GM12878 (cell line): Measurements from ENCODE around the gene SAMD15. TPM values are rescaled to one million over a fixed set of nuclear protein-coding genes. Genes with fewer than 3 reads are reported as not detected.

Experiments used
- ATAC-seq: fragments of 200-7000 bp; cut with Tn5 transposase; 3 replicates; pipeline ENCODE4 v1.9.1; 2020; ENCODE audit warnings: mild to moderate bottlenecking, moderate library complexity
- Bru-seq: library from RNA; stranded (reverse); fragments of 400-500 nt; gene quantifications from one replicate; lab custom pipeline; 2021; lab: Mats Ljungman, UMichigan
- BruChase-seq, 2 experiments: library from RNA; stranded (reverse); fragments of 400-500 nt; gene quantifications; one replicate each; lab custom pipeline; 2021; lab: Mats Ljungman, UMichigan
- BruUV-seq: library from RNA; stranded (reverse); fragments of 400-500 nt; replicated peaks from 2 replicates; lab custom pipeline; 2021; lab: Mats Ljungman, UMichigan
- CTCF ChIA-PET: fragments of 300-600 bp; sonication (Branson Sonifier 250); formaldehyde crosslinking; extraction: SDS; loops from one replicate; lab custom pipeline; 2021; ENCODE audit warnings: inconsistent platforms; lab: Yijun Ruan, JAX
- POLR2A ChIA-PET: fragments of 350-600 bp; formaldehyde crosslinking; extraction: SDS; loops from one replicate; lab custom pipeline; 2021; ENCODE audit warnings: inconsistent platforms; lab: Charles Lee
- RAD21 ChIA-PET: fragments of 300-600 bp; sonication (Branson Sonifier 250); formaldehyde crosslinking; loops from one replicate; lab custom pipeline; 2023; ENCODE audit warnings: antibody characterized with exemption; ENCODE audit not compliant: unreplicated experiment; lab: Charles Lee
- SMC1A ChIA-PET: fragments of 300-600 bp; sonication (Branson Sonifier 250); formaldehyde crosslinking; loops from one replicate; lab custom pipeline; 2023; ENCODE audit not compliant: unreplicated experiment, uncharacterized antibody; lab: Charles Lee
- DNase-seq: peaks from one replicate; pipeline ENCODE4 v3.0.0-alpha.2; 2011; ENCODE audit warnings: low read depth, low spot score
- FAIRE-seq: peaks from 3 replicates; lab custom pipeline; 2011; peaks lifted over from hg19 to GRCh38; lab: Jason Lieb, UNC
- H2AFZ ChIP-seq: 2 replicates; pipeline ENCODE4 v1.6.0; 2011; ENCODE audit warnings: low read depth, low read length, control low read depth; ENCODE audit not compliant: control insufficient read depth
- H3K27ac ChIP-seq: 2 replicates; pipeline ENCODE4 v1.5.1; 2011; ENCODE audit warnings: control low read depth; ENCODE audit not compliant: control insufficient read depth, insufficient read depth
- H3K27me3 ChIP-seq, 2 experiments: replicated peaks in 1 of 2; 2 replicates each; pipeline versions ENCODE4 v1.6.0 to v1.6.1; 2011; ENCODE audit warnings: low read length in 1 of 2; ENCODE audit not compliant: control insufficient read depth in 2 of 2, insufficient read depth in 2 of 2
- H3K36me3 ChIP-seq, 2 experiments: 2 replicates each; pipeline ENCODE4 v1.5.1; 2011; ENCODE audit warnings: low read length in 1 of 2; ENCODE audit not compliant: control insufficient read depth in 2 of 2, insufficient read depth in 2 of 2
- H3K4me1 ChIP-seq: 2 replicates; pipeline ENCODE4 v1.6.1; 2011; ENCODE audit warnings: mild to moderate bottlenecking, low read length, moderate library complexity, mixed read lengths; ENCODE audit not compliant: control insufficient read depth, insufficient read depth
- H3K4me2 ChIP-seq: 2 replicates; pipeline ENCODE4 v1.6.0; 2011; ENCODE audit warnings: control low read depth; ENCODE audit not compliant: control insufficient read depth, insufficient read depth
- H3K4me3 ChIP-seq: fragments of 200-600 bp; sonication (generic); 2 replicates; pipeline ENCODE4 v1.5.1; 2016
- H3K79me2 ChIP-seq: 2 replicates; pipeline ENCODE4 v1.6.0; 2011; ENCODE audit warnings: low read length; ENCODE audit not compliant: control insufficient read depth, insufficient read depth
- H3K9ac ChIP-seq: 2 replicates; pipeline ENCODE4 v1.8.0; 2011; ENCODE audit warnings: low read length, control low read depth, mixed read lengths; ENCODE audit not compliant: control insufficient read depth, insufficient read depth
- H3K9me3 ChIP-seq: replicated peaks from 3 replicates; pipeline ENCODE4 v1.5.1; 2011; ENCODE audit warnings: mild to moderate bottlenecking, low read length; ENCODE audit not compliant: control insufficient read depth, insufficient read depth
- H4K20me1 ChIP-seq: 2 replicates; pipeline ENCODE4 v1.6.0; 2011; ENCODE audit not compliant: control insufficient read depth, insufficient read depth
- ASH2L ChIP-seq: fragments of 300-600, 200-600 bp; sonication (generic); IDR thresholded peaks from 2 replicates; pipeline ENCODE4 v1.6.1; 2017; ENCODE audit warnings: low read depth, mild to moderate bottlenecking, borderline replicate concordance
- BCL11A ChIP-seq: IDR thresholded peaks from 2 replicates; pipeline ENCODE4 v1.6.1; 2011; ENCODE audit warnings: low read depth, low read length
- CHD1 ChIP-seq: IDR thresholded peaks from 2 replicates; pipeline ENCODE4 v1.6.1; 2012; ENCODE audit warnings: low read depth, low read length, improper control_type of control experiment
- CHD2 ChIP-seq: IDR thresholded peaks from 2 replicates; pipeline ENCODE4 v1.6.1; 2011; ENCODE audit warnings: low read depth, low read length, improper control_type of control experiment, borderline replicate concordance
- EZH2 ChIP-seq: IDR thresholded peaks from 2 replicates; pipeline ENCODE4 v1.6.1; 2012; ENCODE audit warnings: low read depth, mild to moderate bottlenecking, control low read depth, inconsistent platforms, low read length, borderline replicate concordance; ENCODE audit not compliant: control insufficient read depth
- GATAD2B ChIP-seq: fragments of 450-650 bp; conservative IDR thresholded peaks from 2 replicates; pipeline ENCODE4 v1.6.1; 2017; ENCODE audit warnings: low read depth, mild to moderate bottlenecking, moderate library complexity
- KLF5 ChIP-seq: fragments of 450-650 bp; IDR thresholded peaks from 2 replicates; pipeline ENCODE4 v1.6.1; 2014; ENCODE audit warnings: mild to moderate bottlenecking; ENCODE audit not compliant: partially characterized antibody
- NBN ChIP-seq: fragments of 450-650 bp; IDR thresholded peaks from 2 replicates; pipeline ENCODE4 v1.6.1; 2016
- PAX8 ChIP-seq: fragments of 450-650 bp; IDR thresholded peaks from 2 replicates; pipeline ENCODE4 v1.6.1; 2017; ENCODE audit warnings: mild to moderate bottlenecking, moderate library complexity
- SMARCA5 ChIP-seq: fragments of 450-650 bp; IDR thresholded peaks from 2 replicates; pipeline ENCODE4 v1.6.1; 2017; ENCODE audit warnings: mild to moderate bottlenecking
- SUPT20H ChIP-seq: IDR thresholded peaks from 2 replicates; pipeline ENCODE4 v1.6.1; 2011; ENCODE audit warnings: low read depth, mild to moderate bottlenecking, low read length, moderate library complexity, borderline replicate concordance; ENCODE audit not compliant: control insufficient read depth
- TCF12 ChIP-seq: IDR thresholded peaks from 2 replicates; pipeline ENCODE4 v1.6.1; 2011; ENCODE audit warnings: low read depth, mild to moderate bottlenecking, low read length
- ZNF207 ChIP-seq: fragments of 450-650 bp; IDR thresholded peaks from 2 replicates; pipeline ENCODE4 v1.6.1; 2014; ENCODE audit warnings: antibody characterized with exemption, mild to moderate bottlenecking, borderline replicate concordance
- ZNF384 ChIP-seq: IDR thresholded peaks from 2 replicates; pipeline ENCODE4 v1.6.1; 2012; ENCODE audit warnings: low read depth, mild to moderate bottlenecking, low read length, improper control_type of control experiment, borderline replicate concordance
- ZZZ3 ChIP-seq: IDR thresholded peaks from 2 replicates; pipeline ENCODE4 v1.6.1; 2011; ENCODE audit warnings: low read depth; ENCODE audit not compliant: control insufficient read depth, insufficient read length
- WGBS: methylation state at CpG from one replicate; pipeline ENCODE4 v1.1.6; 2016; ENCODE audit warnings: low lambda C conversion rate; ENCODE audit not compliant: insufficient replicate concordance, insufficient coverage; ENCODE audit errors: missing lambda C conversion rate; 5-methylcytosine and 5-hydroxymethylcytosine counted together
- in situ Hi-C: fragments of 300-500 bp; cut with MboI; formaldehyde crosslinking; loops from 9 replicates; pipeline ENCODE4 v1.14.3; 2018; ENCODE audit warnings: mixed read lengths
- intact Hi-C: fragments of 100-400 bp; cut with micrococcal nuclease; formaldehyde crosslinking; loops from one replicate; pipeline ENCODE4 v1.14.2; 2022; ENCODE audit not compliant: unreplicated experiment
- long read RNA-seq, 2 experiments: library from polyadenylated mRNA; unstranded; transcript quantifications; one replicate each; pipeline ENCODE4 v2.0.0, GENCODE V29; 2019 to 2020
- polyA minus RNA-seq, 3 experiments: library from RNA; depleted of rRNA, polyadenylated mRNA; stranded (reverse); fragments of >200 nt; gene quantifications; 2 replicates each; pipeline ENCODE4 v1.2.3, GENCODE V29; 2011
- polyA plus RNA-seq, 11 experiments: library from polyadenylated mRNA; depleted of rRNA in 4 of 11; unstranded in 6 of 11; stranded (reverse) in 5 of 11; fragments of >200 nt; fragmentation: Nextera tagmentation in 4 of 11; fragmentation: Illumina TruSeq in 1 of 11; extraction: Ambion mirVana in 4 of 11; extraction: Trizol in 1 of 11; gene quantifications; 1 replicate in 1 of 11; 2 replicates in 10 of 11; pipeline versions ENCODE4 v1.2.1 to v1.2.3, GENCODE V29; 2011 to 2016; ENCODE audit warnings: inconsistent platforms in 2 of 11, missing spikeins in 2 of 11, low read depth in 1 of 11
- total RNA-seq, 4 experiments: library from RNA; depleted of rRNA in 3 of 4; stranded (reverse); fragments of >200 nt in 3 of 4; fragmentation: Illumina TruSeq in 1 of 4; extraction: Trizol in 1 of 4; gene quantifications; 2 replicates each; pipeline versions ENCODE4 v1.2.1 to v1.2.3, GENCODE V29; 2013 to 2021
- TF ChIP-seq, protein P1 (sequence below): fragments of 450-650 bp; formaldehyde crosslinking; IDR thresholded peaks from 2 replicates; pipeline ENCODE4 v1.4.0; 2022; ENCODE audit warnings: mild to moderate bottlenecking, moderate library complexity

SAMD15 gene
- total RNA-seq (2013; cell fraction: nucleolus; rRNA removed): 0.37 and 0.81 TPM in 2 replicates
- total RNA-seq (2014; rRNA removed) (0.27 and 0.96 TPM in 2 replicates), total RNA-seq (2014; rRNA removed; fragmentation: Illumina TruSeq; extraction: Trizol) (0.98 and 1.9 TPM in 2 replicates), total RNA-seq (2021) (0.74 and 1.1 TPM in 2 replicates), polyA plus RNA-seq (2011; rRNA removed) (0.33 and 1.1 TPM in 2 replicates), polyA plus RNA-seq (2014; fragmentation: Illumina TruSeq; extraction: Trizol) (0.78 and 1.1 TPM in 2 replicates), polyA plus RNA-seq (2014; fragmentation: Nextera tagmentation; extraction: Ambion mirVana) (under 1 TPM; 0.63 to 0.93 TPM), polyA plus RNA-seq (2014; rRNA removed) (0.38 and 2.0 TPM in 2 replicates), polyA plus RNA-seq (2016; fragmentation: Nextera tagmentation; extraction: Ambion mirVana) (1 to 10 TPM; 1.2 to 1.5 TPM), polyA minus RNA-seq (2011; rRNA and poly(A)+ RNA removed) (0.15 and 0.31 TPM in 2 replicates), Bru-seq, nascent RNA (percentile 31 among the genes with signal in this experiment), BruChase-seq, experiment 1, labeled RNA remaining after a 6-hour chase (percentile 15 among the genes with signal in this experiment), BruChase-seq, experiment 2, labeled RNA remaining after a 2-hour chase (percentile 25 among the genes with signal in this experiment)
- polyA plus RNA-seq (2011; ENCODE audit: low read depth): 0.14 TPM
- polyA plus RNA-seq (2011; cell fraction: cytosol; rRNA removed): 0.07 and 0.95 TPM in 2 replicates
- polyA plus RNA-seq (2011; cell fraction: nucleus; rRNA removed): 0.31 and 1.1 TPM in 2 replicates
- polyA plus RNA-seq (2012): 0.17 and 0.22 TPM in 2 replicates
- polyA minus RNA-seq (2011; cell fraction: cytosol; rRNA and poly(A)+ RNA removed): not detected in 2 replicates
- 0.12 and 0.67 TPM in 2 replicates for polyA minus RNA-seq (2011; cell fraction: nucleus; rRNA and poly(A)+ RNA removed)
- long read RNA-seq, experiment 1, partial matches to known transcripts: 0 of 1 reads
- long read RNA-seq, experiment 1, other reads (novel, unspliced or antisense): 1 of 1 reads
- long read RNA-seq, experiment 2, partial matches to known transcripts: 0 of 1 reads
- long read RNA-seq, experiment 2, other reads (novel, unspliced or antisense): 1 of 1 reads

- peak; percentile 57 for FAIRE-seq
- POLR2A ChIA-PET: interaction anchor here (0.5 to 1.4 kb wide), 6 partner anchors 11 to 228 kb away, joined by 3 to 7 read pairs (median 4); partner anchors contain the start of genes AHSA1, GSTZ1 and POMT2
- TF ChIP-seq ZNF384 (no peak), GATAD2B (peak; percentile 94), ASH2L (no peak), CHD2 (no peak), CHD1 (no peak), BCL11A (no peak), PAX8 (no peak), ZNF207 (peak; percentile 78; the same call in 1 of the 2 replicates), TCF12 (0 out of 2 replicates have a peak, but pooled peaks have one; percentile 0), ZZZ3 (no peak), NBN (no peak), SUPT20H (no peak), KLF5 (no peak), SMARCA5 (peak; percentile 74; the same call in 1 of the 2 replicates), EZH2 (no peak)
- TF ChIP-seq, protein P1, sequence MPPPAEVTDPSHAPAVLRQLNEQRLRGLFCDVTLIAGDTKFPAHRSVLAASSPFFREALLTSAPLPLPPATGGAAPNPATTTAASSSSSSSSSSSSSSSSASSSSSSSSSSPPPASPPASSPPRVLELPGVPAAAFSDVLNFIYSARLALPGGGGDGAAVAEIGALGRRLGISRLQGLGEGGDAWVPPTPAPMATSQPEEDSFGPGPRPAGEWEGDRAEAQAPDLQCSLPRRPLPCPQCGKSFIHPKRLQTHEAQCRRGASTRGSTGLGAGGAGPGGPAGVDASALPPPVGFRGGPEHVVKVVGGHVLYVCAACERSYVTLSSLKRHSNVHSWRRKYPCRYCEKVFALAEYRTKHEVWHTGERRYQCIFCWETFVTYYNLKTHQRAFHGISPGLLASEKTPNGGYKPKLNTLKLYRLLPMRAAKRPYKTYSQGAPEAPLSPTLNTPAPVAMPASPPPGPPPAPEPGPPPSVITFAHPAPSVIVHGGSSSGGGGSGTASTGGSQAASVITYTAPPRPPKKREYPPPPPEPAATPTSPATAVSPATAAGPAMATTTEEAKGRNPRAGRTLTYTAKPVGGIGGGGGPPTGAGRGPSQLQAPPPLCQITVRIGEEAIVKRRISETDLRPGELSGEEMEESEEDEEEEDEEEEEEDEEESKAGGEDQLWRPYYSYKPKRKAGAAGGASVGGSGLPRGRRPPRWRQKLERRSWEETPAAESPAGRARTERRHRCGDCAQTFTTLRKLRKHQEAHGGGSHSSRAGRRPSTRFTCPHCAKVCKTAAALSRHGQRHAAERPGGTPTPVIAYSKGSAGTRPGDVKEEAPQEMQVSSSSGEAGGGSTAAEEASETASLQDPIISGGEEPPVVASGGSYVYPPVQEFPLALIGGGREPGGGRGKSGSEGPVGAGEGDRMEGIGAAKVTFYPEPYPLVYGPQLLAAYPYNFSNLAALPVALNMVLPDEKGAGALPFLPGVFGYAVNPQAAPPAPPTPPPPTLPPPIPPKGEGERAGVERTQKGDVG (CRISPR knock-in tag): no peak
Measured at GRCh38 chr14:77376771-77377501, at the start of gene SAMD15, which contains the start of gene TMED8. Gene SAMD15, plus strand, starts transcription at chr14:77377379. Its CDS starts 40 bp downstream, at chr14:77377419. Gene TMED8, minus strand, starts transcription at chr14:77377094. Its CDS starts 41 bp downstream, at chr14:77377053.

More at GRCh38 chr14:77376771-77377501, at the start of gene SAMD15, which contains the start of gene TMED8:
- H3K9me3 ChIP-seq: no peaks in the 10 kb centered on the region
- in situ Hi-C loops: no loop called here
- peak within 1 kb of the TSS; percentile 89 for H3K27ac ChIP-seq
- SMC1A ChIA-PET: interaction anchor here (0.8 to 1.4 kb wide), 7 partner anchors 9 to 235 kb away, joined by 3 to 8 read pairs (median 4); partner anchors contain the start of gene GSTZ1
- no peaks in the 10 kb centered on the region for H3K36me3 ChIP-seq
- intact Hi-C loops: loop anchor here (2.0 kb wide), 1 partner anchor 82 kb away; the partner anchor contains the start of gene AHSA1
- H3K27me3 ChIP-seq: no peaks in the 10 kb centered on the region
- H3K4me3 ChIP-seq: peak within 1 kb of the TSS; percentile 83
- 1% methylated on average over 63 of the region's 69 CpGs for WGBS
- peaks cover 15% of the 10 kb centered on the region for H3K4me1 ChIP-seq
- BruUV-seq: no TSS peak
- H3K9ac ChIP-seq: peak within 1 kb of the TSS; percentile 95
- H2AFZ ChIP-seq: peak within 1 kb of the TSS; percentile 99
- H3K4me2 ChIP-seq: peak within 1 kb of the TSS; percentile 86
- CTCF ChIA-PET: interaction anchor here (0.6 to 1.8 kb wide), 6 partner anchors 14 to 278 kb away, joined by 3 to 10 read pairs (median 7); partner anchors contain the start of gene GSTZ1
- DNase-seq (peak; percentile 53), ATAC-seq (peak; percentile 94)
- H3K79me2 ChIP-seq: peaks cover 45% of the 10 kb centered on the region
- no peaks in the 10 kb centered on the region for H4K20me1 ChIP-seq
- RAD21 ChIA-PET: interaction anchor here (0.7 to 1.8 kb wide), 10 partner anchors 11 to 231 kb away, joined by 3 to 21 read pairs (median 4); partner anchors contain the start of genes GSTZ1, POMT2 and VIPAS39
